ENCODE data around the gene DPF3.

DNA sequence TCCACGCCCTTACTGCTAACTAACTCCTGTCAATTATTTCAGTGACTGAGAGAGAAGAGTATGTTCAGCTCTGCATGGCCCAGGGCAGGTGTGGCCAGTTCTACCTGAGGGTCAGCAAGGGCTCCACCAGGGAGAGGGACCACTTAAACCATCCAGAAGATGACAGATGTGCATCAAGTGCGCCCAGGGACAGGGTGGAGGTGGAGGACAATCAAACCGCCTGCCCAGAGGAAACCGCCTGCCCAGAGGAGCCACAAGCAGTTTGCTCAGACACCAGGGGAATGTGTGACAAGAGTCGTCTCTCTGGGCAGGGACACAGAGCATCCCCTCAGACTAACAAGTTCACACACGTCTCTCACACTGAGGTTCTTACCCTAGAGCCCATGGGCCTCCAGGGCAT lies 14.5 kb downstream of the DPF3 start:
- TF ChIP-seq CTBP1 (IDR thresholded peaks at IDR 0.05; ENCODE audit: borderline replicate concordance) (no peak), SUZ12 (IDR thresholded peaks at IDR 0.05) (no peak), SP1 (IDR thresholded peaks at IDR 0.05) (no peak)

Data from HEK293T (cell line).